Breast epithelium (tissue), 4 donors: ENCODE measurements around the gene MPZL2. TPM values are rescaled to one million over a fixed set of nuclear protein-coding genes. Genes with fewer than 3 reads are reported as not detected.
"Not testable (repeated sequence)": the region's sequence is repeated elsewhere in the genome, so short reads cannot be mapped to it uniquely, and the experiment has no call there.

Experiments used
- DNase-seq, 2 donors: peaks; one replicate each; pipeline ENCODE4 v3.0.0-alpha.2; 2019; ENCODE audit warnings: low spot score in 2 of 2
- H3K27ac ChIP-seq, 2 donors: fragments of 200-600 bp; sonication (generic) in 1 of 2; one replicate each; pipeline ENCODE4 v1.5.1; 2016 to 2019; ENCODE audit warnings: mild to moderate bottlenecking in 1 of 2
- H3K27me3 ChIP-seq, 2 donors: fragments of 200-600 bp; sonication (generic) in 1 of 2; one replicate each; pipeline versions ENCODE4 v1.5.1 to v1.6.0; 2017 to 2019; ENCODE audit warnings: control low read depth in 1 of 2, mild to moderate bottlenecking in 1 of 2
- H3K36me3 ChIP-seq: fragments of 200-600 bp; one replicate; pipeline ENCODE4 v1.5.1; 2019
- H3K4me1 ChIP-seq, 2 donors: fragments of 200-600 bp; sonication (generic); one replicate each; pipeline ENCODE4 v1.5.1; 2016 to 2019; ENCODE audit warnings: control low read depth in 1 of 2
- H3K4me3 ChIP-seq, 3 donors: fragments of 200-600 bp; sonication (generic); 1 replicate in 2 of 3; 2 replicates in 1 of 3; pipeline ENCODE4 v1.5.1; 2016 to 2019; ENCODE audit warnings: mild to moderate bottlenecking in 3 of 3, moderate library complexity in 2 of 3
- H3K9me3 ChIP-seq, 2 donors: fragments of 200-600 bp; sonication (generic) in 1 of 2; one replicate each; pipeline ENCODE4 v1.5.1; 2016 to 2019; ENCODE audit warnings: control low read depth in 1 of 2
- POLR2A ChIP-seq: fragments of 450-650 bp; IDR thresholded peaks from one replicate; pipeline ENCODE4 v1.6.1; 2016; ENCODE audit warnings: antibody characterized with exemption, mild to moderate bottlenecking, moderate library complexity
- POLR2AphosphoS5 ChIP-seq, 3 donors: sonication (generic); formaldehyde crosslinking; IDR thresholded peaks; one replicate each; pipeline ENCODE4 v1.6.1; 2017; ENCODE audit warnings: antibody characterized with exemption in 3 of 3
- intact Hi-C: fragments of 100-400 bp; cut with DNase I; formaldehyde crosslinking; loops from one replicate; pipeline ENCODE4 v1.15.1; 2023; ENCODE audit warnings: low total_unique reads
- total RNA-seq, 3 donors: library from RNA; depleted of rRNA; stranded (reverse); fragments of >200 nt; gene quantifications; one replicate each; pipeline ENCODE4 v1.1.0, GENCODE V29; 2016
- TF ChIP-seq, protein P1 (sequence below), 3 donors: fragments of 450-650 bp; IDR thresholded peaks; one replicate each; pipeline ENCODE4 v1.5.1; 2016 to 2017; ENCODE audit warnings: antibody characterized with exemption in 3 of 3, mild to moderate bottlenecking in 3 of 3, moderate library complexity in 3 of 3

MPZL2 gene
- total RNA-seq, 3 donors from 2014 or later: 4.6 to 73.1 (median 70.7) TPM

DNA sequence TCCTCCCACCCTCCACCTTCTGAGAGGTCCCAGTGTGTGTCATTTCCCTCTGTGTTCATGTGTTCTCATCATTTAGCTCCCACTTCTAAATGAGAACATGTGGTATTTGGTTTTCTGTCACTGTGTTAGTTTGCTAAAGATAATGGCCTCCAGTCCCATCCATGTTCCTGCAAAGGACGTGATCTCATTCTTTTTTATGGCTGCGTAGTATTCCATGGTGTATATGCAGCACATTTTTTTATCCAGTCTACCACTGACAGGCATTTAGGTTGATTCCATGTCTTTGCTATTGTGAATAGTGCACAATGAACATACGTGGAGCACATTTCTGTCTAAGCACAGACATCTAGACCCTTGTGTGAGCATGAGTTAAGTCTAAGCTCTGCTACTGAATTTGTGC is 46.2 kb upstream of the MPZL2 start:
- DNase-seq: no peak
- intact Hi-C loops: no loop called here

GRCh38 chr11:118308995-118309528 is 45.0 kb upstream of the MPZL2 start:
- H3K9me3 ChIP-seq, intact Hi-C loops, H3K36me3 ChIP-seq, H3K27ac ChIP-seq, H3K27me3 ChIP-seq, DNase-seq, H3K4me3 ChIP-seq, H3K4me1 ChIP-seq: not testable (repeated sequence)

More for the DNA sequence above, 46.2 kb upstream of the MPZL2 start:
- Histone ChIP-seq H3K4me3 (no peak overlapping the region), H3K36me3 (no peaks in the 10 kb centered on the region), H3K27ac (no peak overlapping the region), H3K4me1 (no peaks in the 10 kb centered on the region), H3K9me3 (no peaks in the 10 kb centered on the region), H3K27me3 (peaks cover 0 to 3% of the 10 kb centered on the region in 2 donors)
- no peak for TF ChIP-seq POLR2A
- no peak for TF ChIP-seq POLR2AphosphoS5 (IDR thresholded peaks at IDR 0.05)
- TF ChIP-seq, protein P1, sequence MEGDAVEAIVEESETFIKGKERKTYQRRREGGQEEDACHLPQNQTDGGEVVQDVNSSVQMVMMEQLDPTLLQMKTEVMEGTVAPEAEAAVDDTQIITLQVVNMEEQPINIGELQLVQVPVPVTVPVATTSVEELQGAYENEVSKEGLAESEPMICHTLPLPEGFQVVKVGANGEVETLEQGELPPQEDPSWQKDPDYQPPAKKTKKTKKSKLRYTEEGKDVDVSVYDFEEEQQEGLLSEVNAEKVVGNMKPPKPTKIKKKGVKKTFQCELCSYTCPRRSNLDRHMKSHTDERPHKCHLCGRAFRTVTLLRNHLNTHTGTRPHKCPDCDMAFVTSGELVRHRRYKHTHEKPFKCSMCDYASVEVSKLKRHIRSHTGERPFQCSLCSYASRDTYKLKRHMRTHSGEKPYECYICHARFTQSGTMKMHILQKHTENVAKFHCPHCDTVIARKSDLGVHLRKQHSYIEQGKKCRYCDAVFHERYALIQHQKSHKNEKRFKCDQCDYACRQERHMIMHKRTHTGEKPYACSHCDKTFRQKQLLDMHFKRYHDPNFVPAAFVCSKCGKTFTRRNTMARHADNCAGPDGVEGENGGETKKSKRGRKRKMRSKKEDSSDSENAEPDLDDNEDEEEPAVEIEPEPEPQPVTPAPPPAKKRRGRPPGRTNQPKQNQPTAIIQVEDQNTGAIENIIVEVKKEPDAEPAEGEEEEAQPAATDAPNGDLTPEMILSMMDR (IDR thresholded peaks at IDR 0.05): no peak

GRCh38 chr11:118306556-118306955 is 42.5 kb upstream of the MPZL2 start:
- no peaks in the 10 kb centered on the region for H3K36me3 ChIP-seq
- H3K27me3 ChIP-seq: peaks cover 0 to 5% of the 10 kb centered on the region in 2 donors
- no peak for DNase-seq
- no peaks in the 10 kb centered on the region for H3K4me1 ChIP-seq
- no peaks in the 10 kb centered on the region for H3K9me3 ChIP-seq
- intact Hi-C loops: no loop called here
- TF ChIP-seq POLR2AphosphoS5 (IDR thresholded peaks at IDR 0.05) (no peak), POLR2A (no peak)
- TF ChIP-seq, protein P1 (IDR thresholded peaks at IDR 0.05): no peak
- no peak overlapping the region for H3K4me3 ChIP-seq
- no peak overlapping the region for H3K27ac ChIP-seq

DNA sequence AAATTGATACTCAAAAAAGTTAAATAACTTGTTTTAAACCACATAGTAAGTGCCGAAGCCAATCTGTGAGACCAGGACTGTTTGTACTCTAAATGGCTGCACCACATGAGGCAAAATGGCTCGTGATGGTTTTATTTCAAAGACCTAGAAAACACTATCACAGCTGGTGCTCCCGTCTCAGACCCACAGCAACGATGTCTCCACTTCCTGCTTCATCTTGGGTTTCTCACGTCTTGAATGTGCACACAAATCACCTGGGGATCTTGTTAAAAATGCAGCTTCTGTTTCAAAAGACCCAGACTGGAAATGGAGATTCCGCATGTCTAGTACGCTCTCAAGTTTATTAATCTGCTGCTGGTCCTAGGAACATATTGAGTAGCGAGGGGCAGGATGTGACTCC is 41.6 kb upstream of the MPZL2 start:
- no peak for DNase-seq
- Histone ChIP-seq H3K4me1 (no peaks in the 10 kb centered on the region), H3K36me3 (no peaks in the 10 kb centered on the region), H3K27me3 (peaks cover 0 to 5% of the 10 kb centered on the region in 2 donors), H3K27ac (no peak overlapping the region), H3K9me3 (no peaks in the 10 kb centered on the region), H3K4me3 (no peak overlapping the region)
- intact Hi-C loops: no loop called here
- no peak for TF ChIP-seq POLR2A
- TF ChIP-seq, protein P1 (IDR thresholded peaks at IDR 0.05): no peak
- TF ChIP-seq POLR2AphosphoS5 (IDR thresholded peaks at IDR 0.05): no peak

GRCh38 chr11:118304568-118305248 is 40.6 kb upstream of the MPZL2 start, which contains the start of gene CD3E:
Gene CD3E (plus strand): TSS chr11:118304730. CDS start chr11:118304953, 223 bp downstream.
- H3K4me1 ChIP-seq: no peaks in the 10 kb centered on the region
- H3K9me3 ChIP-seq: no peaks in the 10 kb centered on the region
- DNase-seq: no peak
- TF ChIP-seq, protein P1 (IDR thresholded peaks at IDR 0.05): no peak
- TF ChIP-seq POLR2A (no peak), POLR2AphosphoS5 (IDR thresholded peaks at IDR 0.05) (no peak)
- intact Hi-C loops: no loop called here
- H3K27ac ChIP-seq: no peak within 1 kb of the TSS
- peaks cover 0 to 5% of the 10 kb centered on the region in 2 donors for H3K27me3 ChIP-seq
- no peak within 1 kb of the TSS for H3K4me3 ChIP-seq
- H3K36me3 ChIP-seq: no peaks in the 10 kb centered on the region
